Germinal center (tissue), 1 donor: ENCODE results near the gene CAVIN2.

ENCODE experiments used
- DNase-seq: peaks from one replicate; pipeline ENCODE4 v3.0.0; 2012; ENCODE audit warnings: mixed read lengths, low spot score

Gene CAVIN2

GRCh38 chr2:191839918-191840804 lies 6.7 kb downstream of the CAVIN2 start:
- no peak for DNase-seq

DNA sequence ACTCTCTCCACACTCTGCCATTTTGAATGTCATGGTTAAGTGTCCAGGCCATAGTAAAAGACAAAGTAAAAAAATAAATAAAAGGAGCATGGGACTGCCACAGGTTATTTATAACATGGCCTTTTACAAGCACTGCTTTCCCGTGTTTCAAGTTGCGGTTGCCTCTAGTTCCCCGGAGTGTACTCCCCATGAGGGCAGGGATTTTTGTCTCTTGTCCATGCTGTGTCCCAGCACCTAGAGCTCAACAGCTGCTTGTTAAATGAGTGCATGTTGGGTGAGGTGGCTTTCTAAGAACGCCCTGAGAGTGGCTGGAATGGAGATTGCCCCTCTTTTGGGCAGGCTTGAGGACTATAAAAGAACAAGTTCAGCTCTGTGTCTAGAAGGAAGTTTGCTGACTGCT lies 8.4 kb downstream of the CAVIN2 start:
- DNase-seq, result no peak

GRCh38 chr2:191836853-191837769 lies 9.8 kb downstream of the CAVIN2 start:
- DNase-seq, result no peak

GRCh38 chr2:191836471-191836852 lies 10.4 kb downstream of the CAVIN2 start:
- no peak for DNase-seq

DNA sequence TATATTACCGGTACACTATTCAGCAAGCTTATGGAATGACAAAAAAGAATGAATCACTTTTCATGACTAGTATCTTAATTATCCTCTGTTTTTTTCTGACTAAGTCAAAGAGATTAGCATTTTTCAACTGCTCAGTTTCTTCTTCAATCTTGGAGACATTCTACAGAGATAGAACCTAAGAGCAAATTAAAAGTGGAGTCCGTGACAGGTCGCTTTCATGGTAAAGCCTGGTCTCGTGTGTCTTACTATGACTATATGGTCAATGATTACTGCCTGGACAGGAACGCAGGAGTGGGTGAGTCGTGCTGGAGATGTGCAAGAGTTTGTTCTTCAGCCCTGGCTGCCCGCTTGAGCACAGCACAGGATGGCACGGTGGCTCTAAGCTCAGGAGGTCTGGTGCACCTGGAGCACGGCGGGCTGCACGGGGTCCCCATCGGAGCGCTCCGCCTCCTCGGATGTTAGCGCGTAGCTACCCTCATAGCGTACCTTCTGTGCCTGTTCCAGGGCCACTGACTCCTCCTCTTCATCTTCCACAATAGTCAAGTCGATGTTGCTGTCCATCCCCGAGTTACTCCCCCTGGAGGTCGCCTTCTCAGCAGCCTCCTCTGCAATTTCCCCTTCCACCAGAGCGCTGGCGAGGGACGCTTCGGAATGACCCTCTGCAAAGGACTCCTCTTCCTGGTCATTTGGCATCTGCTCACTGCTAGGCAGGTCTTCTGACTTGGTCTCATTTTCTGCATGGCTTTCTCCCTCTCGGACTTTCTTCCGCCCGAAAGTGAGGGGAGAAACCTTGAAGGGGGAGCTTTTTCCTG lies 11.1 kb downstream of the CAVIN2 start:
- no peak for DNase-seq

DNA sequence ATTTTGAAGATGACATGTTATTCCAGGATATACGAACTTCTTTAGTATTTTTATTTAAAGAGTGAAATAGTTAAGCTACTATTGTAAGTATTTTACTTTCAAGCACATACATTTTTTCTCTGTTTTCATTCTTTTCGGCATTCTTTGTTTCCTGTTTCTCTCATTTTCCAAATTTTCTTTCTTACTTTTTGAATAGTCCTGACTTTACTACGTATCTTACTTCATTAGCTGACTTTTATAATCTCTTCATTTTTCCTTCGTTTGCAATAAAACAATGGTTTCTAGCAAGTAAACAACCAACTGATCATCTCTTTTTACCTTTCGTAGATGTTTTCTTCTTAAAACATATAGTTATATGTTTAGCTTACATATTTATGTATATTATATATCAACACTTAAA lies 11.8 kb downstream of the CAVIN2 start:
- no peak for DNase-seq

DNA sequence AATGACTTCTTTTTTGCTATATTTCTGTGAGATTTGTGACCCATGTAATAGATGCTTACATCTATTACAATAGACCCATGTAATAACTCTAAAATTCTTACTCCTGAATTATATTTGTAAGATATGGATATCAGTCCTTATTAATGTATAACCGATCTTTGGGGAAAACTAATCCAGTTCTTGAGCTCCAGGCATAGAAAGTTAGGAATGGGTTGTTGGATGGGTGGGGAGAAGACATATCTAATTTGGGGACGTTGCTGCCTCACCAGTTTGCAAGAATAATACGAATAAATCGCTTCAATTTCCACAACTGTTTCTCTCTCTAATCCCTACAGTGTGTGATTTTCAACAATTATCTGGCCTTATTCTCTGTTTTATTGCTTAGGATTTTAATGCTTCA lies 13.5 kb downstream of the CAVIN2 start:
- no peak for DNase-seq

DNA sequence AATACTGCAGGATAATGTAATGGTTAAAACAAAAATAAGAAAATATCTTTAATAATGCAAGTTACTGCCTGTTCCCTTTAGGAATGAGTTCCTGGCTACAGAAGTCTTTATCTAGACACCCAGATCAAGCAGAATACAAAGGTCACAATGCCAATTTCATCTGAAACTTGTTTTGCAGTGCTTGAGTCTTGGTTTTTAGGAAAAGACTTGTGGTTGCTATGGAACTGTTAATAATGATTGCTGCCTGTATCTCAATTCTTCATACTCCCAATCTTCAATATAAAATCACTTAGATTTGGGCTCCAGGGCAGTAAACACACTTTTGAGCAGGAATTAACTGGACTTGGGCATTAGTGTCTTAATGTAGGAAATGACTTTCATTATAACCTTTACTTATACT lies 14.2 kb downstream of the CAVIN2 start:
- no peak for DNase-seq

DNA sequence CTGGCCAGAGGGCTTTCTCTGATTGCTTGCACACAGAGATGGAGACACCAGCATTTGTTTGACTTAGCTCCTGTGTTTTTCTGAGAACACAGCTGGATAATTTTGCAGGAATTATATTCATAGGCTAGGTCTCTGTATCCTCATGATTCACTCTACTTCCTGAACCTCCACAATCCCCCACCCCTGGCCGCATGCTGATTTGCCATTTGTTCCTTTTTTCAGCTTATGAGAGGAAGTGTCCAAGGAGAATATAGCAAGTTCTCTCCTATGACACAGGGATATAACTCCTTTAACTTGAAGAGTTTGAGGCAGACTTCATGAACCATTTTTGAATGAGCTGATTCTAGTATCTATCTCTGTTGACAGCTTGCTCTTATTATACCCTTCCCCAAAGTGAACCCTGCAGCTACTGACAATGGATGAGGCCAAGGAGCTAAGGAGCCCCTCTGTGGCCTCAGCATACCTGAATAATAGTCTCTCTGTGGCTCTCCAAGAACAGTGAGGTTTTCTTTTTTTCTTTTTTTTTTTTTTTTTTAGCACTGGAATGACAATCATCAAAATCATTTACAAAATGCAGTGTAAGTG lies 15.4 kb downstream of the CAVIN2 start:
- DNase-seq, result no peak

DNA sequence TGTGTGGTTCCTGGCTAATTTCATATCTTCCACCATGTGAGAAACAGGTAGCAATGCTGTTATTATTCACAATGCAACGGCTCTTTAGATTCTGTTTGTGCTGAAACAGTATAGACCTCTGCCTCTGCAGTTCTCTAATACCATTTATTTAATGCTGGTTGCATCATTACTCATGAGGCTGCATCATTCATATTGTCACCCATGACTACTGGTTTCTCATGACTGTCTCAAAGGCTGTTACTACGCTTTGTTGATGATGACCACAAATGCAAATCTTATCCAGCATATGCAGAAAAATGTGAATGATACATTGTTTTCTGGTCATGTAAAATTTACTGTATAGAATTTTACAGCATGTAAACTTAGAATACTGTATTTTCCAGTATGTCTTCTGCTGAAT lies 22.5 kb downstream of the CAVIN2 start:
- no peak for DNase-seq

GRCh38 chr2:191821078-191821477 lies 25.8 kb downstream of the CAVIN2 start:
- DNase-seq, result no peak

DNA sequence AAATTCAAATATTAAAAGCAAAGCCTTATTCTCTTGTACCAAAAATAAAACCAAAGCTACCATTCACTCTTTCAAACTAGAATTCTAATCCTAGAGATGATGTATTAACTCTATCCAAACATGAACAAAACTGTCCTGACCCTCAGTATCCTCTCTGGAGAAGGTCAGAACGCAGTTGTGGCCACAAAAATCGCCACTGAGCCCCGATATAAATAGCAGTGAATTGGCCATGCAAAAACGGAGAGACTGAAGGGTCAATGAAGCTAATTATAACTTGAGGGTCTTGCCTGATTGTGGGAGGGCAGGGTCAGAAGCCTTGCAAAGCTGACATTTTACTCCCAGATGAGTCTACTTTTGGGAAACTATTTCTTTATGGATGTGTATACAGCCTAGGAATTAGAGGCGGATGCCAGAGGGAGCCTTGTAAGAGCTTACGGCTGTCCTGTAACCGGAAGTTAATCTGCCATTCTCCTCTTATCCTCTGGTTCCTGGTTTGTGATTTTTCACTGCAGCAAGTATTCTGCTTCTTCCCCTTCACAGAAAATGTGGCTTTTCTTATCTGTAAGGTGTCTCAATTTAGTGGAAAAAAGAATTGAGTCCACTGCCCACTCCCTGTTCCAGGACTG lies 28.1 kb downstream of the CAVIN2 start:
- no peak for DNase-seq

- DNase-seq, result no peak
Observed at GRCh38 chr2:191818133-191818532, 28.8 kb downstream of the CAVIN2 start.

- DNase-seq, result no peak
Observed at GRCh38 chr2:191815010-191815409, 31.9 kb downstream of the CAVIN2 start.

- no peak for DNase-seq
Observed at GRCh38 chr2:191813943-191814342, 32.9 kb downstream of the CAVIN2 start.

- DNase-seq, result peak; percentile 6
Observed at GRCh38 chr2:191811807-191812602, 34.9 kb downstream of the CAVIN2 start.

DNA sequence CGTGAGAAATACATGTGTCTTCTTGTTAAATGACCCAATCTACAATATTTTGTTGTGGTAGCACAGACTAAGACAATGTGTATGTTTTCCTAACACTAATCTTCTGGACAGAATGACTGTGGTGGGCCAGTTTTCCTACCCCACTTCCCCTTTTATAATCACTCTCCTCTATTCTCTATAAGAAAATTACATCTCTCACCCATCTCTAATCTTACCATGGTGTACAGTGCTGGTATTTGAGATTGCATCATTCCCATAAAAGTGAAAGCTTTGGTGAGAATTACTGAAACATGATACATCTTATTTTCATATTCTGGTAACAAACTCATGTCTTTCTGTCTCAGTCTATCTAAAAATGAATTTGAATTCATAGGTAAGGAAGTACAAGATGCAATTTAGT lies 40.5 kb downstream of the CAVIN2 start:
- no peak for DNase-seq

GRCh38 chr2:191804766-191805165 lies 42.1 kb downstream of the CAVIN2 start:
- DNase-seq, result no peak

DNA sequence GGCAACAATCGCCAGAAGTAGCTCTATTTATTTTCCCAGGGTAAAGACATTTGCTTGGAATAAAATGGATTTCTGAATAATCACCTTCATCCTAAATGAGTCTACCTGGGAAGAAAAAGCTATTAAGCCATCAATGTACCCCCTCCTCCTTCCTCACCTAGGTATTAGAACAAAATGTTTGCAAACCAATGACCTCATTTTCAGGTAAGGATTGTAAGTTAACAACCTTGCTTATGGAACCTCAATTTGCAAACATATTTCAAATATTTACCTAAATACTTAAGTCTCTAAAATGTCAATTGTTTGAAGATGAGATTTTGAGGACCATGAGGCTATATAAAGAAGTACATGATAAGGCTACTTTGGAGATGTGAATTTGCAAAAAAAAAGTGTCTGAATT lies 43.9 kb downstream of the CAVIN2 start:
- no peak for DNase-seq

DNA sequence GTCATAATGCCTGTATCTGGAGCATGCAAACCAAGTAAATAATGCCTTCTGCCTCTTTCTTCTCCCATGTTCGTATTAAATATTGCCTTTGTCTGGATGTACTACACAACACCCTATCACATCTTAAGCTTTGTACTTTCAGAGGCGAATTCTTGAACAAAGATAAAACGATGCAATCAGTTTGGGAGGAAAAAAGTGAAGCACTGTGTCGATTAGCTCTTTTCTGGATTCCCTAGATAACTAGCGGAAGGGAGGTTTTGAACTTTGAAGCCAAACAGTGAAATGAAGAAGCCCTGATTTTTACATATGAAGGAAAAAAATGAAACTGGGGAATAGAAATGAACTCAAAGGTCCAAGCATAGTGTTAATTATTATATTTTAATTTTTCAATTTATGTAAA lies 44.7 kb downstream of the CAVIN2 start:
- DNase-seq, result no peak

DNA sequence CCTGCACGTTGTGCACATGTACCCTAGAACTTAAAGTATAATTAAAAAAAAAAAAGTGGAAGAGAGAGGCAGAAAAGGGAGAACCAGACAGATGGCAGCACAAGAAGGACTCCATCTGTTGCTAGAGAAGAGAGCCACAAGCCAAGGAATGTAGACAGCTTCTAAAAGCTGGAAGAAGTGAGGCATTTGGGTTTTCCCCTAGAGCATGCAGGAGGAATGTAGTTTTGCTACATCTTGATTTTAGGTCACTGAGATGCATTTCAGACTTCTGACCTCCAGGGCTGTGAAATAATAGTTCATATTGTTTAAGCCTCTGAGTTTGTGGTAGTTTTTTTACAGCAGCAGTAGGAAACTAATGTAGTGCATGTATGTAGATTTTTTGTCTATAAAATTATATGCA lies 46.0 kb downstream of the CAVIN2 start:
- DNase-seq, result no peak
